Measurements from ENCODE around the gene TMUB1.

TMUB1 gene

GRCh38 chr7:151048911-151049463 is 34.3 kb downstream of the TMUB1 start:
- Histone ChIP-seq H3K27me3 (ENCODE audit: insufficient read depth, low read depth) (peaks cover 13% of the 10 kb centered on the region; the same call in 1 of the 2 replicates), H3K27ac (no peak overlapping the region), H3K36me3 (ENCODE audit: insufficient read depth) (no peaks in the 10 kb centered on the region), H2AFZ (ENCODE audit: low read depth) (no peak overlapping the region), H4K20me1 (ENCODE audit: insufficient read depth) (no peaks in the 10 kb centered on the region), H3K4me3 (IDR thresholded peaks at IDR 0.05; ENCODE audit: insufficient read depth, low read depth, low read length) (no peak overlapping the region), H3K9ac (no peak overlapping the region), H3K4me2 (no peak overlapping the region), H3K79me2 (ENCODE audit: insufficient read depth, low read depth) (no peaks in the 10 kb centered on the region), H3K4me1 (ENCODE audit: low read depth, poor library complexity, severe bottlenecking) (no peaks in the 10 kb centered on the region)
- TF ChIP-seq CTCF (conservative IDR thresholded peaks at IDR 0.05; ENCODE audit: low read depth, low read length): no peak

GRCh38 chr7:151047976-151048815 is 35.1 kb downstream of the TMUB1 start, which contains the start of gene ASIC3:
Gene ASIC3, plus strand, starts transcription at chr7:151048531. Its CDS starts 355 bp downstream, at chr7:151048886.
- no peaks in the 10 kb centered on the region for H4K20me1 ChIP-seq (ENCODE audit: insufficient read depth)
- no peak within 1 kb of the TSS for H3K4me2 ChIP-seq
- no peaks in the 10 kb centered on the region for H3K4me1 ChIP-seq (ENCODE audit: low read depth, poor library complexity, severe bottlenecking)
- no peaks in the 10 kb centered on the region for H3K79me2 ChIP-seq (ENCODE audit: insufficient read depth, low read depth)
- H3K9ac ChIP-seq: no peak within 1 kb of the TSS
- H3K4me3 ChIP-seq (IDR thresholded peaks at IDR 0.05; ENCODE audit: insufficient read depth, low read depth, low read length): no peak within 1 kb of the TSS
- H3K27me3 ChIP-seq (ENCODE audit: insufficient read depth, low read depth): peaks cover 13% of the 10 kb centered on the region; the same call in 1 of the 2 replicates
- H3K27ac ChIP-seq: no peak within 1 kb of the TSS
- H2AFZ ChIP-seq (ENCODE audit: low read depth): no peak within 1 kb of the TSS
- no peaks in the 10 kb centered on the region for H3K36me3 ChIP-seq (ENCODE audit: insufficient read depth)
- TF ChIP-seq CTCF (conservative IDR thresholded peaks at IDR 0.05; ENCODE audit: low read depth, low read length): no peak

GRCh38 chr7:151046603-151047573 is 36.4 kb downstream of the TMUB1 start:
- Histone ChIP-seq H3K4me1 (ENCODE audit: low read depth, poor library complexity, severe bottlenecking) (no peaks in the 10 kb centered on the region), H3K4me2 (no peak overlapping the region), H3K4me3 (IDR thresholded peaks at IDR 0.05; ENCODE audit: insufficient read depth, low read depth, low read length) (no peak overlapping the region), H3K27me3 (ENCODE audit: insufficient read depth, low read depth) (peaks cover 13% of the 10 kb centered on the region; the same call in 1 of the 2 replicates), H2AFZ (ENCODE audit: low read depth) (no peak overlapping the region), H3K9ac (no peak overlapping the region), H3K36me3 (ENCODE audit: insufficient read depth) (no peaks in the 10 kb centered on the region), H3K79me2 (ENCODE audit: insufficient read depth, low read depth) (no peaks in the 10 kb centered on the region), H4K20me1 (ENCODE audit: insufficient read depth) (no peaks in the 10 kb centered on the region), H3K27ac (no peak overlapping the region)
- TF ChIP-seq CTCF (conservative IDR thresholded peaks at IDR 0.05; ENCODE audit: low read depth, low read length): no peak

GRCh38 chr7:151045967-151046366 is 37.3 kb downstream of the TMUB1 start:
- no peak overlapping the region for H3K9ac ChIP-seq
- H3K4me2 ChIP-seq: no peak overlapping the region

More at GRCh38 chr7:151045967-151046366, 37.3 kb downstream of the TMUB1 start:
- Histone ChIP-seq H3K27me3 (ENCODE audit: insufficient read depth, low read depth) (peaks cover 13% of the 10 kb centered on the region; the same call in 1 of the 2 replicates), H3K4me3 (IDR thresholded peaks at IDR 0.05; ENCODE audit: insufficient read depth, low read depth, low read length) (no peak overlapping the region), H4K20me1 (ENCODE audit: insufficient read depth) (no peaks in the 10 kb centered on the region), H2AFZ (ENCODE audit: low read depth) (no peak overlapping the region), H3K27ac (no peak overlapping the region), H3K79me2 (ENCODE audit: insufficient read depth, low read depth) (no peaks in the 10 kb centered on the region), H3K4me1 (ENCODE audit: low read depth, poor library complexity, severe bottlenecking) (no peaks in the 10 kb centered on the region), H3K36me3 (ENCODE audit: insufficient read depth) (no peaks in the 10 kb centered on the region)
- no peak for TF ChIP-seq CTCF (conservative IDR thresholded peaks at IDR 0.05; ENCODE audit: low read depth, low read length)

All from KMS-11 (cell line).